ENCODE measurements around the gene FARP1.
A peak's percentile ranks its signal among the peaks of the same experiment; 100 is the strongest.

The FARP1 gene

GRCh38 chr13:98439126-98439828, 296.4 kb downstream of the FARP1 start:
- Histone ChIP-seq H3K27me3 (ENCODE audit: control insufficient read depth, insufficient read depth, low read length) (no peaks in the 10 kb centered on the region), H3K9me3 (ENCODE audit: control insufficient read depth, insufficient read depth, low read length) (no peaks in the 10 kb centered on the region), H3K36me3 (ENCODE audit: control insufficient read depth, insufficient read depth, low read length) (no peaks in the 10 kb centered on the region), H3K27ac (ENCODE audit: low read length) (no peak overlapping the region), H3K4me3 (ENCODE audit: low read length) (no peak overlapping the region), H3K4me1 (ENCODE audit: control insufficient read depth, insufficient read depth, low read length) (no peaks in the 10 kb centered on the region)
- WGBS (ENCODE audit: insufficient coverage, insufficient read length): no CpG with 5 or more reads among the region's 32 CpGs
- DNase-seq (ENCODE audit: low read depth, low spot score): no peak

GRCh38 chr13:98439896-98440295, 297.0 kb downstream of the FARP1 start:
- Histone ChIP-seq H3K9me3 (ENCODE audit: control insufficient read depth, insufficient read depth, low read length) (no peaks in the 10 kb centered on the region), H3K4me3 (ENCODE audit: low read length) (no peak overlapping the region), H3K27ac (ENCODE audit: low read length) (no peak overlapping the region), H3K27me3 (ENCODE audit: control insufficient read depth, insufficient read depth, low read length) (no peaks in the 10 kb centered on the region), H3K36me3 (ENCODE audit: control insufficient read depth, insufficient read depth, low read length) (no peaks in the 10 kb centered on the region), H3K4me1 (ENCODE audit: control insufficient read depth, insufficient read depth, low read length) (no peaks in the 10 kb centered on the region)
- no CpG with 5 or more reads among the region's 16 CpGs for WGBS (ENCODE audit: insufficient coverage, insufficient read length)
- no peak for DNase-seq (ENCODE audit: low read depth, low spot score)

- Histone ChIP-seq H3K27me3 (ENCODE audit: control insufficient read depth, insufficient read depth, low read length) (no peaks in the 10 kb centered on the region), H3K4me1 (ENCODE audit: control insufficient read depth, insufficient read depth, low read length) (no peaks in the 10 kb centered on the region), H3K27ac (ENCODE audit: low read length) (no peak overlapping the region), H3K9me3 (ENCODE audit: control insufficient read depth, insufficient read depth, low read length) (no peaks in the 10 kb centered on the region), H3K36me3 (ENCODE audit: control insufficient read depth, insufficient read depth, low read length) (no peaks in the 10 kb centered on the region), H3K4me3 (ENCODE audit: low read length) (no peak overlapping the region)
- WGBS (ENCODE audit: insufficient coverage, insufficient read length): no CpG with 5 or more reads among the region's 25 CpGs
- no peak for DNase-seq (ENCODE audit: low read depth, low spot score)
These were observed 297.6 kb downstream of the FARP1 start for GRCh38 chr13:98440390-98441055.

GRCh38 chr13:98441056-98441676, 298.3 kb downstream of the FARP1 start:
- Histone ChIP-seq H3K4me1 (ENCODE audit: control insufficient read depth, insufficient read depth, low read length) (no peaks in the 10 kb centered on the region), H3K27me3 (ENCODE audit: control insufficient read depth, insufficient read depth, low read length) (no peaks in the 10 kb centered on the region), H3K27ac (ENCODE audit: low read length) (no peak overlapping the region), H3K9me3 (ENCODE audit: control insufficient read depth, insufficient read depth, low read length) (no peaks in the 10 kb centered on the region), H3K4me3 (ENCODE audit: low read length) (no peak overlapping the region), H3K36me3 (ENCODE audit: control insufficient read depth, insufficient read depth, low read length) (no peaks in the 10 kb centered on the region)
- DNase-seq (ENCODE audit: low read depth, low spot score): no peak
- no CpG with 5 or more reads among the region's 21 CpGs for WGBS (ENCODE audit: insufficient coverage, insufficient read length)

- no peak for DNase-seq (ENCODE audit: low read depth, low spot score)
- Histone ChIP-seq H3K9me3 (ENCODE audit: control insufficient read depth, insufficient read depth, low read length) (no peaks in the 10 kb centered on the region), H3K36me3 (ENCODE audit: control insufficient read depth, insufficient read depth, low read length) (peaks cover 7% of the 10 kb centered on the region; the same call in 1 of the 2 replicates), H3K27me3 (ENCODE audit: control insufficient read depth, insufficient read depth, low read length) (no peaks in the 10 kb centered on the region), H3K27ac (ENCODE audit: low read length) (no peak overlapping the region), H3K4me3 (ENCODE audit: low read length) (no peak overlapping the region), H3K4me1 (ENCODE audit: control insufficient read depth, insufficient read depth, low read length) (no peaks in the 10 kb centered on the region)
- no CpG with 5 or more reads among the region's 27 CpGs for WGBS (ENCODE audit: insufficient coverage, insufficient read length)
These were observed 299.7 kb downstream of the FARP1 start for GRCh38 chr13:98442391-98443230.

- Histone ChIP-seq H3K9me3 (ENCODE audit: control insufficient read depth, insufficient read depth, low read length) (no peaks in the 10 kb centered on the region), H3K36me3 (ENCODE audit: control insufficient read depth, insufficient read depth, low read length) (peaks cover 10% of the 10 kb centered on the region; the same call in 1 of the 2 replicates), H3K27ac (ENCODE audit: low read length) (no peak overlapping the region), H3K27me3 (ENCODE audit: control insufficient read depth, insufficient read depth, low read length) (no peaks in the 10 kb centered on the region), H3K4me3 (ENCODE audit: low read length) (no peak overlapping the region), H3K4me1 (ENCODE audit: control insufficient read depth, insufficient read depth, low read length) (no peaks in the 10 kb centered on the region)
- no CpG with 5 or more reads among the region's 11 CpGs for WGBS (ENCODE audit: insufficient coverage, insufficient read length)
- no peak for DNase-seq (ENCODE audit: low read depth, low spot score)
These were observed 300.4 kb downstream of the FARP1 start for GRCh38 chr13:98443329-98443728.

GRCh38 chr13:98443800-98444325, 301.0 kb downstream of the FARP1 start:
- no peaks in the 10 kb centered on the region for H3K4me1 ChIP-seq (ENCODE audit: control insufficient read depth, insufficient read depth, low read length)
- no peaks in the 10 kb centered on the region for H3K27me3 ChIP-seq (ENCODE audit: control insufficient read depth, insufficient read depth, low read length)
- no CpG with 5 or more reads among the region's 21 CpGs for WGBS (ENCODE audit: insufficient coverage, insufficient read length)
- DNase-seq (ENCODE audit: low read depth, low spot score): no peak
- no peaks in the 10 kb centered on the region for H3K9me3 ChIP-seq (ENCODE audit: control insufficient read depth, insufficient read depth, low read length)
- no peak overlapping the region for H3K4me3 ChIP-seq (ENCODE audit: low read length)
- peaks cover 12% of the 10 kb centered on the region for H3K36me3 ChIP-seq (ENCODE audit: control insufficient read depth, insufficient read depth, low read length)
- H3K27ac ChIP-seq (ENCODE audit: low read length): no peak overlapping the region

GRCh38 chr13:98444381-98444780, 301.5 kb downstream of the FARP1 start:
- no peaks in the 10 kb centered on the region for H3K9me3 ChIP-seq (ENCODE audit: control insufficient read depth, insufficient read depth, low read length)
- no peak for DNase-seq (ENCODE audit: low read depth, low spot score)
- WGBS (ENCODE audit: insufficient coverage, insufficient read length): no CpG with 5 or more reads among the region's 16 CpGs
- no peaks in the 10 kb centered on the region for H3K4me1 ChIP-seq (ENCODE audit: control insufficient read depth, insufficient read depth, low read length)
- no peak overlapping the region for H3K4me3 ChIP-seq (ENCODE audit: low read length)
- peaks cover 14% of the 10 kb centered on the region for H3K36me3 ChIP-seq (ENCODE audit: control insufficient read depth, insufficient read depth, low read length)
- no peaks in the 10 kb centered on the region for H3K27me3 ChIP-seq (ENCODE audit: control insufficient read depth, insufficient read depth, low read length)
- no peak overlapping the region for H3K27ac ChIP-seq (ENCODE audit: low read length)

GRCh38 chr13:98445340-98446233, 302.7 kb downstream of the FARP1 start:
- Histone ChIP-seq H3K27ac (ENCODE audit: low read length) (no peak overlapping the region), H3K36me3 (ENCODE audit: control insufficient read depth, insufficient read depth, low read length) (peaks cover 14% of the 10 kb centered on the region), H3K27me3 (ENCODE audit: control insufficient read depth, insufficient read depth, low read length) (no peaks in the 10 kb centered on the region), H3K4me3 (ENCODE audit: low read length) (no peak overlapping the region), H3K4me1 (ENCODE audit: control insufficient read depth, insufficient read depth, low read length) (peaks cover 2% of the 10 kb centered on the region; the same call in 1 of the 2 replicates), H3K9me3 (ENCODE audit: control insufficient read depth, insufficient read depth, low read length) (no peaks in the 10 kb centered on the region)
- DNase-seq (ENCODE audit: low read depth, low spot score): peak; percentile 64
- WGBS (ENCODE audit: insufficient coverage, insufficient read length): no CpG with 5 or more reads among the region's 18 CpGs
